ENCODE measurements around the gene RAD51B.

- TF ChIP-seq, protein P1, sequence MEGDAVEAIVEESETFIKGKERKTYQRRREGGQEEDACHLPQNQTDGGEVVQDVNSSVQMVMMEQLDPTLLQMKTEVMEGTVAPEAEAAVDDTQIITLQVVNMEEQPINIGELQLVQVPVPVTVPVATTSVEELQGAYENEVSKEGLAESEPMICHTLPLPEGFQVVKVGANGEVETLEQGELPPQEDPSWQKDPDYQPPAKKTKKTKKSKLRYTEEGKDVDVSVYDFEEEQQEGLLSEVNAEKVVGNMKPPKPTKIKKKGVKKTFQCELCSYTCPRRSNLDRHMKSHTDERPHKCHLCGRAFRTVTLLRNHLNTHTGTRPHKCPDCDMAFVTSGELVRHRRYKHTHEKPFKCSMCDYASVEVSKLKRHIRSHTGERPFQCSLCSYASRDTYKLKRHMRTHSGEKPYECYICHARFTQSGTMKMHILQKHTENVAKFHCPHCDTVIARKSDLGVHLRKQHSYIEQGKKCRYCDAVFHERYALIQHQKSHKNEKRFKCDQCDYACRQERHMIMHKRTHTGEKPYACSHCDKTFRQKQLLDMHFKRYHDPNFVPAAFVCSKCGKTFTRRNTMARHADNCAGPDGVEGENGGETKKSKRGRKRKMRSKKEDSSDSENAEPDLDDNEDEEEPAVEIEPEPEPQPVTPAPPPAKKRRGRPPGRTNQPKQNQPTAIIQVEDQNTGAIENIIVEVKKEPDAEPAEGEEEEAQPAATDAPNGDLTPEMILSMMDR (IDR thresholded peaks at IDR 0.05): no peak
- TF ChIP-seq EP300 (IDR thresholded peaks at IDR 0.05): no peak
Observed at GRCh38 chr14:67831113-67831512, 11.5 kb downstream of the RAD51B start.

Measured in tibial nerve (tissue), 4 donors.